ENCODE data around the gene LSM14A.
"Not testable (repeated sequence)": the region's sequence is repeated elsewhere in the genome, so short reads cannot be mapped to it uniquely, and the experiment has no call there.

Gene LSM14A

GRCh38 chr19:34237283-34237682, 65.0 kb downstream of the LSM14A start:
- Histone ChIP-seq H3K9me3 (ENCODE audit: control insufficient read depth, insufficient read depth, low read length) (no peaks in the 10 kb centered on the region), H3K9ac (ENCODE audit: low read depth, low read length) (no peak overlapping the region), H3K36me3 (ENCODE audit: insufficient read depth, low read length) (no peaks in the 10 kb centered on the region; the same call in 1 of the 2 replicates), H3K4me1 (ENCODE audit: insufficient read depth, low read length) (peaks cover 27% of the 10 kb centered on the region)

DNA sequence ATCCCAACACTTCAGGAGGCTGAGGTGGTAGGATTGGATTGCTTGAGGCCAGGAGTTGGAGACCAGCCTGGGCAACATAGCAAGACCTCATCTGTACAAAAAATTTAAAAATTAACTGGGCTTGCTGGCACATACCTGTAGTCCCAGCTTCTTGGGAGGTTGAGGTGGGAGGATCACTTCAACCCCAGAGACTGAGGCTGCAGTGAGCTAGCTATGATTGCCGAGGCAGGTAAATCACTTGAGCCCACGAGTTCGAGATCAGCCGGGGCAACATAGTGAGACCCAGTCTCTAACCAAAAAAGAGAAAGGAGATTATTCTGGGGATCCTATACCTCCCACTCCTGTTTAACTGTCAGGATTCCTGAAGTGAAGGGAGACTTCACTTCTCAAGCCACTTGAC, 65.6 kb downstream of the LSM14A start:
- no peak overlapping the region for H3K9ac ChIP-seq (ENCODE audit: low read depth, low read length)
- no peaks in the 10 kb centered on the region for H3K9me3 ChIP-seq (ENCODE audit: control insufficient read depth, insufficient read depth, low read length)
- peaks cover 21% of the 10 kb centered on the region for H3K4me1 ChIP-seq (ENCODE audit: insufficient read depth, low read length)
- no peaks in the 10 kb centered on the region; the same call in 1 of the 2 replicates for H3K36me3 ChIP-seq (ENCODE audit: insufficient read depth, low read length)

DNA sequence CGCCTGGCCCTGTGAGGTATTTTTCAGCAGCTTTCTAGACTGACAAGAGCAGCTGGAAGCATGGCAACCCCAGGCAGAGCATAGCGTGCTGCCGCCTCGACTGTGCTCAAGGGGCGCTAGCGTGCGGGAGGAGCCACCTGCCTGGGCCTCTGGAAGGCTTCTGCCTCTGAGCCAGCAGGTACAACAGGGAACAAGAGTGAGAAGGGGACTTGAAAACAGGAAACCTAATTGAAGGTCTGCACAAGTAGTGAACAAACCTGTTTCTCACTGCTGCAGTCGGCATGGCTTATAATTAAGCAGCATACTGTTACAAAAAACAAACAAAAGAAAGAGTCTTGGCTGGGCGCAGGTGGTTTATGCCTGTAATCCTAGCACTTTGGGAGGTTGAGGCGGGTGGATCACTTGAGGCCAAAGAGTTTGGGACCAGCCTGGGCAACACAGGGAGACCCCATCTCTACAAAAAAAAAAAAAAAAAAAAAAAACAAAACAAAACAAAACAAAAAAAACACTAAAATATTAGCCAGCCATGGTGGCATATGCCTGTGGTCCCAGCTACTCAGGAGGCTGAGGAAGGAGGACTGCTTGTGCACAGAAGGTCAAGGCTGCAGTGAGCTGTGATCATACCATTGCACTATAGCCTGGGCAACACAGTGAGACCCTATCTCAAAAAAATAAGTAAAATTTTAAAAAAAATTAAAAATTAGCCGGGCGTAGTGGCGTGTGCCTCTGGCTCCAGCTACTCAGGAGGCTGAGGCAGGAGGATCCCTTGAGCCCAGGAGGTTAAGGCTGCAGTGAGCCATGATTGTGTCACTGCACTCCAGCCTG, 69.4 kb downstream of the LSM14A start:
- Histone ChIP-seq H3K9me3 (ENCODE audit: control insufficient read depth, insufficient read depth, low read length) (no peaks in the 10 kb centered on the region), H3K9ac (ENCODE audit: low read depth, low read length) (no peak overlapping the region), H3K4me1 (ENCODE audit: insufficient read depth, low read length) (peaks cover 7% of the 10 kb centered on the region; the same call in 1 of the 2 replicates), H3K36me3 (ENCODE audit: insufficient read depth, low read length) (no peaks in the 10 kb centered on the region)

DNA sequence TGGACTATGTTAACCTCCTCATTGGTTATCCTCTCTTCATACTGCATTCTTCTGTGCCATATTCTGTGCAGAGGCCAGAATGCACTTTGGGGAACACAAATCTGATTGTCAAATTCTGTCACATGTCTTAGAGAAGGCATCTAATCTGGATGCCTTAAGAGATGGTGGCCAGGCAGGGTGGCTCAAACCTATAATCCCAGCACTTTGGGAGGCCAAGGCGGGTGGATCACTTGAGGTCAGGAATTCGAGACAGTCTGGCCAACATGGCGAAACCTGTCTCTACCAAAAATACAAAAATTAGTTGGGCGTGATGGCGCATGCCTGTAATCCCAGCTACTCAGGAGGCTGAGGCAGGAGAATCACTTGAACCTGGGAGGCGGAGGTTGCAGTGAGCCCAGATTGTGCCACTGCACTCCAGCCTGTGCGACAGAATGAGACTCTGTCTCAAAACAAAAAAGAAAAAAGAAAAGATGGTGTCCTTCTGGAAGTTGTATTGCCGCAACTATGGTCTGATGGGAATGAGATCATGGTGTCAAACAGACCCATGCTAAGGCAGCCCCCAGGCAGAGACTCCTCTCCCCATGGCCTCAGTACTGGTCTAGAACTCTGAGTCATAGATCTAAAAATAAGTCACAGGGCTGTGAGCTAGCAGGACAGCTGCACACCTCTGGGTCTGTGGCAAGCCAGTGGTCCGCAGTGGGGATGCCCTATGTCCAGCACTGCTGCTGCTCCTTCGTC, 71.0 kb downstream of the LSM14A start:
- H3K36me3 ChIP-seq (ENCODE audit: insufficient read depth, low read length); H3K9me3 ChIP-seq (ENCODE audit: control insufficient read depth, insufficient read depth, low read length); H3K4me1 ChIP-seq (ENCODE audit: insufficient read depth, low read length); H3K9ac ChIP-seq (ENCODE audit: low read depth, low read length): not testable (repeated sequence)

DNA sequence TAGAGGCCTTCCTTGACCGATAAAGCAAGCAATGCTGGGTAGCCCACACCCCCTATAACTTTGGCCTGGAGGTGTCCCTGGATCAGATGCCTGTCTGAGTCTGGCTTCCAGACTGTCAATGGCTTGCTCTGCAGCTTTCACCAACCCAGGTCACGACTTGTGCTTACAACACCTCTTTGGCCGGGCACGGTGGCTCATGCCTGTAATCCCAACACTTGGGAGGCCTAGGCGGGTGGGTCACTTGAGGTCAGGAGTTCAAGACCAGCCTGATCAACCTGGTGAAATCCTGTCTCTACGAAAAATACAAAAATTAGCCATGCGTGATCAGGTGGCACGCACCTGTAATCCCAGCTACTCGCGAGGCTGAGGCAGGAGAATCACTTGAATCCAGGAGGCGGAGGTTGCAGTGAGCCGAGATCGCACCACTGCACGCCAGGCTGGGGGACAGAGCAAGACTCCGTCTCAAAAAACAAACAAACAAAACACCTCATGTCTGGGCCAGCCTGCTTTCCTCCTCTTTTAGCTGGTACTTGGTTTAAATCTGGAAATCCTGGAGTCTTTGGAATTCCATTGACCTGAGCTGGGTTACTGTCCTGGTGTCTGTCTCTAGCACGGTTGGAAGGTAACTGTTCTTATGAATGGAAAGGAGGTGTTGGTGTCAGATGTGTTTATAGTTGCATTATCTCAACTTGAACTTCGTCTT, 71.7 kb downstream of the LSM14A start:
- Histone ChIP-seq H3K36me3 (ENCODE audit: insufficient read depth, low read length) (no peaks in the 10 kb centered on the region), H3K9me3 (ENCODE audit: control insufficient read depth, insufficient read depth, low read length) (no peaks in the 10 kb centered on the region), H3K9ac (ENCODE audit: low read depth, low read length) (no peak overlapping the region), H3K4me1 (ENCODE audit: insufficient read depth, low read length) (no peaks in the 10 kb centered on the region)

GRCh38 chr19:34244611-34245299, 72.5 kb downstream of the LSM14A start:
- Histone ChIP-seq H3K9ac (ENCODE audit: low read depth, low read length) (no peak overlapping the region), H3K9me3 (ENCODE audit: control insufficient read depth, insufficient read depth, low read length) (no peaks in the 10 kb centered on the region), H3K4me1 (ENCODE audit: insufficient read depth, low read length) (no peaks in the 10 kb centered on the region), H3K36me3 (ENCODE audit: insufficient read depth, low read length) (no peaks in the 10 kb centered on the region)

GRCh38 chr19:34246340-34246739, 74.0 kb downstream of the LSM14A start:
- Histone ChIP-seq H3K4me1 (ENCODE audit: insufficient read depth, low read length) (no peaks in the 10 kb centered on the region), H3K9ac (ENCODE audit: low read depth, low read length) (no peak overlapping the region), H3K36me3 (ENCODE audit: insufficient read depth, low read length) (no peaks in the 10 kb centered on the region), H3K9me3 (ENCODE audit: control insufficient read depth, insufficient read depth, low read length) (no peaks in the 10 kb centered on the region)

DNA sequence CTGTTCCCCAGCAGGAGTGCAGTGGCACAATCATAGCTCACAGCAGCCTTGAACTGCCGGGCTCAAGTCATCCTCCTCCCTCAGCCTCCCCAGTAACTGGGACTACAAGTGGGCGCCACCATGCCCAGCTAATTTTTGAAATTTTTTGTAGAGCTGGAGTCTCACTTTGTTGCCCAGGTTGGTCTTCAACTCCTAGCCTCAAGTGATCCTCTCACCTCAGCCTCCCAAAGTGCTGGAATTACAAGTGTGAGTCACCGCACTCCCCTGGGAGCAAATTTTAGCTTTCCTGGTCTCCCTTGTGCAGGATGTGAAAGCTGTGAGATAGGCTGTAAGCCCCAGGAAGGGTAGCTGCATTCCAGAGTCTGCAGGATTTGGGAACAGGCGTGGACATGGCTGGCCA, 76.6 kb downstream of the LSM14A start:
- no peak overlapping the region for H3K9ac ChIP-seq (ENCODE audit: low read depth, low read length)
- no peaks in the 10 kb centered on the region for H3K9me3 ChIP-seq (ENCODE audit: control insufficient read depth, insufficient read depth, low read length)
- H3K36me3 ChIP-seq (ENCODE audit: insufficient read depth, low read length), result no peaks in the 10 kb centered on the region
- no peaks in the 10 kb centered on the region; the same call in 1 of the 2 replicates for H3K4me1 ChIP-seq (ENCODE audit: insufficient read depth, low read length)

- H3K36me3 ChIP-seq (ENCODE audit: insufficient read depth, low read length); H3K9me3 ChIP-seq (ENCODE audit: control insufficient read depth, insufficient read depth, low read length); H3K4me1 ChIP-seq (ENCODE audit: insufficient read depth, low read length): not testable (repeated sequence)
- peak overlapping the region; percentile 83; the same call in 1 of the 2 replicates for H3K9ac ChIP-seq (ENCODE audit: low read depth, low read length)
These were observed 80.9 kb downstream of the LSM14A start for GRCh38 chr19:34253167-34253566.

DNA sequence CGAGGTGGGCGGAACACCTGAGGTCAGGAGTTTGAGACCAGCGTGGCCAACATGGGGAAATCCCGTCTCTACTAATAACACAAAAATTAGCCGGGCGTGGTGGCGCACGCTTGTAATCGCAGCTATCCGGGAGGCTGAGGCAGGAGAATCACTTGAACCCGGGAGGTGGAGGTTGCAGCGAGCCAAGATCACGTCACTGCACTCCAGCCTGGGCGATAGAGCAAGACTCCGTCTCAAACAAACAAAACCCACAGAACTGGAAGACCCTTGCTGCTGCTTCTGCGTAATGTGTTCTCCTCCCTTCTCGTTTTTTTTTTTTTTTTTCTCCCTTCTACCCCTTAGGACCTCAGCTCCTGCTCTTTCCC, 81.4 kb downstream of the LSM14A start:
- H3K4me1 ChIP-seq (ENCODE audit: insufficient read depth, low read length); H3K9me3 ChIP-seq (ENCODE audit: control insufficient read depth, insufficient read depth, low read length); H3K36me3 ChIP-seq (ENCODE audit: insufficient read depth, low read length): not testable (repeated sequence)
- H3K9ac ChIP-seq (ENCODE audit: low read depth, low read length), result peak overlapping the region; percentile 83

DNA sequence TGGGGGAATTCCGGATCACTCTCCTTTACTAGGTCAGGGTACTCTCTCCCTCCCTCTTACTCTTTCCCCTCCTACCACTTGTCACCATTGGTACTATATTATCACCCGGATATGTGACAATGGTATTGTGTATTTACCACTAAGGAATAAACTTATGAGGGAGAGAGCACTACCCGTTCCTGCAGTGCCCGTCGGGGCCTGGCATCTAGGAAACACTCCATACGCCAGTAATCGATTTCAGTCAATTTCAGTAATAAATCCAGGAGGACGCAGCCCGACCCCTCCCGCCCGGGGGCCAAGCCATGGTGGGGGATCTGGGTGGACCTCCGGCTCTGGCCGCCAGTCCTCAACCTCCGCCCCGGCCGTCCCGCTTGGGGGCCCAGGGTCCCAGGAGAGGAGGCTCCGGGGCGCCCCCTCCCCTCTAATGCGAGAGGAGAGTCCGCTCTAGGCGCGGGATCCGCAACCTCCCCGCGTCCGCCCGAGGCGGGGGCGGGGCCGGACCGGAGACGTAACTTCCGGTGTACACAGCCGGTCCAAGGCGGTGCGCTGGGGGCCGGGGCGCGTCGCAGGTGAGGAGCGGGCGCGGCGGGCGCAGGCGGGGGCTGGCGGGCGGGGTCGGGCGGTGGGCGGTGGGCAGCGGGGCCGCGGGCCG, 81.9 kb downstream of the LSM14A start, which contains the start of gene GARRE1:
GARRE1 (plus strand) TSS at position 509 of the 652 bp plus-strand sequence. CDS start 45,920 bp downstream, outside the sequence.
- Histone ChIP-seq H3K9ac (ENCODE audit: low read depth, low read length) (peak within 1 kb of the TSS; percentile 87), H3K36me3 (ENCODE audit: insufficient read depth, low read length) (no peaks in the 10 kb centered on the region), H3K9me3 (ENCODE audit: control insufficient read depth, insufficient read depth, low read length) (no peaks in the 10 kb centered on the region), H3K4me1 (ENCODE audit: insufficient read depth, low read length) (no peaks in the 10 kb centered on the region; the same call in 1 of the 2 replicates)

DNA sequence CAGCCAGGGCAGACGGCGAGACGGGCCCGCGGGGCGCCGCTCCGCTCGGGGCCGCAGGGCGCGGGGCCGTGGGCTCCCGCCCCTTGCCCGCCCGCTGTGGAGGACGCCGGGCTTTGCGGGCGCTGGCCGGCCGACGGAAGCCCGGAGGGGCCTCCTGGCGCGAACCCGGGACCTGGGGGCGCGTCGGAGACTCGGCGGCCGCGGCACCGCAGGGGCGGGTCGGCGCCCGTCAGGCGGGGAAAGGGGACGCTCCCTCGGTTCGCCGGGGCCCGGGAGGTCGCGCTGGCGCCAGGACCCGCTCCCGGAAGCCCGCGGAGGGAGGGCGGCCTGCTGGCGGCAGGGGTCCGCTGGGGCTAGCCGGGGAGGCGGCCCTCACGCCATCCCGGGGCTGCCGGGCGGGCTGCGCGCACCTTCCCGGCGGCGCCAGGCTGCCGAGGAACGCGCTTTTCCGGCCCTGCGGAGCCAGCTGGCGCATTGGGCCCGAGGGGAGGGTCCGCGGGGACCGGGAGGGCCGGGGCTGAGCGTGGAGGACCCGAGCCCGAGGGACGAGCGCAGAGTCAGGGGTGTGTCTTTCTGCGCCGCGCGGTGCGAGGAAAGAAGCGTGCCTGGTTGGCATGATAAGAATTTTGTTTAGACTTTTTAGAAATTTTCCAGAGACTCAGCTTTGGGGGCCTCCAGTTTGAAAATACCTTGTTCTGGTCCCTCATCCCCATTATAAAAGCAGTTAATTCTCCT, 82.6 kb downstream of the LSM14A start:
- Histone ChIP-seq H3K9ac (ENCODE audit: low read depth, low read length) (peak overlapping the region; percentile 87), H3K4me1 (ENCODE audit: insufficient read depth, low read length) (no peaks in the 10 kb centered on the region; the same call in 1 of the 2 replicates), H3K9me3 (ENCODE audit: control insufficient read depth, insufficient read depth, low read length) (no peaks in the 10 kb centered on the region), H3K36me3 (ENCODE audit: insufficient read depth, low read length) (no peaks in the 10 kb centered on the region)

- Histone ChIP-seq H3K9ac (ENCODE audit: low read depth, low read length) (peak overlapping the region; percentile 87), H3K9me3 (ENCODE audit: control insufficient read depth, insufficient read depth, low read length) (no peaks in the 10 kb centered on the region), H3K36me3 (ENCODE audit: insufficient read depth, low read length) (no peaks in the 10 kb centered on the region), H3K4me1 (ENCODE audit: insufficient read depth, low read length) (peaks cover under 1% of the 10 kb centered on the region; the same call in 1 of the 2 replicates)
These were observed 83.2 kb downstream of the LSM14A start for GRCh38 chr19:34255546-34255945.

Data from ES-I3 (cell line).